Measurements from ENCODE around the gene GFER.

GRCh38 chr16:2013527-2013926 lies 29.5 kb downstream of the GFER start:
- TF ChIP-seq CTCF (IDR thresholded peaks at IDR 0.05) = no peak
- TF ChIP-seq EZH2 (IDR thresholded peaks at IDR 0.05; ENCODE audit: borderline replicate concordance, insufficient read depth, low read depth, low read length, poor library complexity, severe bottlenecking) = no peak
